NCI-H1694 treated with DMSO at 0.1 percent for 48 hours (cell line): ENCODE measurements around the gene REELD1.

Experiments
- DNase-seq: peaks from one replicate; lab custom pipeline; 2025; lab: John Stamatoyannopoulos, UW

The REELD1 gene

DNA sequence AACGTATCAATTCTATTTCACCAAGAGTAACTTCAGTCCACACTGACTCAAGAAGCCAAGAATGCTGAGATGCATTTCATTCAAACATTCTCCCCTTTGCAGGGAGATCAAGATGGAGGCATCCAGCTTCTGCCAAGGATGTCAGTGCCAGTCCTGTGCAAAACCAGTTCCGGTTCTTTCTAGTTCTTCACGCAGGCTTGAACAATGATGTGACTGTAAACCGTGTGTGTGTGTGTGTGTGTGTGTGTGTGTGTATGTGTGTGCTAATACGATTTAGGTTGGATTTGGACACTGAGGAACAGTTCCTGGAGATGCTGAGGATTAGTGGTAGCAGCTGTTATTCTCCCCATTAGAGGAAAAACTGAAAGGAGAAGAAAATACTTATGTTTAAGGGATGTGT is at the start of gene REELD1:
TSS of gene REELD1 (plus strand) at position 301 of the 400 bp plus-strand sequence. CDS start 2,415 bp downstream, outside the sequence.
- DNase-seq, result no peak

GRCh38 chr4:146165221-146165620 is 49.1 kb upstream of the REELD1 start:
- no peak for DNase-seq

DNA sequence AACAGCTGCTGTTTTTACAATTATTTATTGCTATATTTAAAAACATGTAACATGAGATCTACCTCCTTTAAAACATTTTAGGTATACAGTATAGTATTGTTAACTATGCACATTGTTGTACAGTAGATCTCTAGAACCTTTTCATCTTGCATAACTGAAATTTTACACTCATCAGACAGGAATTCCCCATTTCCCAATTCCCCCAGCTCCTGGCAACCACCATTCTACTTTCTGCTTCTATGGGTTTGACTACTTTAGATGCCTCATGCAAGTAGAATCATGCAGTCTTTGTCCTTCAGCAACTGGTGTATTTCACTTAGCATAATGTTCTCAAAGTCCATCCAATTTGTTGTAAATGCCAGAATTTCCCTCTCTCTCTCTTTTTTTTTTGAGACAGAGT is 48.5 kb upstream of the REELD1 start:
- DNase-seq, result no peak

- DNase-seq, result no peak
These were observed 44.2 kb upstream of the REELD1 start for GRCh38 chr4:146170149-146170548.

DNA sequence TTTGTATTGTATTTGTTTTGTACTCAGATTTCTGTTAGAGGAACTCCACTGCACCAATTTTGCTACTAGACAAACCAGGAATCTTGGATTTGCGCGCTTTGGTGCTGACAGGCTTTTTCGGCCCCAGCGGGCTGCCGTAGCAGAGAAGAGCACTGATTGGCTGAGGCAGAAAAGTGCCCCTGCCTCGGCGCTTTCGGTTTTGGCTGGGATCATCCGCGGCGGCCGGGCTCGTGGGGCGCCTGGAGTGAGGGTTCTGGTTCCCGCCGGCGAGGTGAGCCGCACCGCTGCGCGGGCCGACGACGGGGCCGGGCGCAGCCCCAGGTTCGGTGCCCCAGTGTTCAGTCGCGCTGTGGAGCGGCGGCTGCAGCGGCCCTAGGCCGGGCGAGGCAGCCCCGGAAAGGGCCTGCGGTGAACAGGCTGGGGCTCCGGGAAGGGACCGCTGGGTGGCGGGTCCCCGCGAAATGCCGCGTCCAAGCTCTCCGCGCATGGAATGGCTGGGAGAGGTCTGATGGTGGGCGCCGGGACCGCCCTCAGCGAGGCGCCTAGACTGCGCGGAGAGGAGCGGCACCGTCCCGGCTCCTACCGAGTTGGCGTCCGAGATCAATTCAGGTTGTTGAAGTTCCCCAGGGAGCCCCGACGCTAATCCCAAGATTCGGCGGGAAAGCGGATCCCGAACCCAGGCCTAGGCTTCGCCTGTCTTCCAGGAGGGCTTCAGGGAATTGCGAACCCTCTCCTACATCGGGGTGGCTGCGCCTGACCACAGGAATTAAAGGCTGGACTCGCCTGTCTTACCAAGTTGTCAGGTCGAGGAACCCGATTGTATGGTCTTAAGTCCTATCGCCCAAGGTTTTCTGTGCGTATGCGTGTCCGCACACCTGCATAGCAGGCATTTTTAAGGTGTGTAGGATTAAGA is 38.5 kb upstream of the REELD1 start, which contains the start of gene LSM6:
TSS of gene LSM6 (plus strand) at position 178 of the 913 bp plus-strand sequence. CDS start 7,204 bp downstream, outside the sequence.
- peak; percentile 61 for DNase-seq

- no peak for DNase-seq
These were observed 37.4 kb upstream of the REELD1 start for GRCh38 chr4:146176891-146177290.

- DNase-seq, result no peak
These were observed 36.2 kb upstream of the REELD1 start for GRCh38 chr4:146178126-146178525.

- DNase-seq, result no peak
These were observed 34.5 kb upstream of the REELD1 start for GRCh38 chr4:146179784-146180370.

DNA sequence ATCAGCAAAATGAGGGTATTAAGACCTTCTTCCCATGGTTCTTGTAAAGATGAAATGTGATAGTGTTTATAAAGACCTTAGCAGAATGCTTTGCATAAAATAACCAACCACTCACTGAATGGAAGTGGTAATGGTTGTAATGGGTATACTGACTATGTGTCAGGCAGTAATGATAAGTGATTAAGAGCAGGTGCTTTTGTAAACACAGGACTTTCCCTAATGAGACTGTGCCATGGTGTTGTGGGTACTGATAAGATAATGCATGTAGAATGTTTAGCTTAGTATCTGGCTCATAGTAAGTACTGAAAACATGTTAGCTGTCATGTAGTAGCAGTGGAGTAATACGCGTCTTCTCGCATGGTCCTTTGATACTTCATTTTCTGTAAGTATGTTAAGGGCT is 31.9 kb upstream of the REELD1 start:
- no peak for DNase-seq

- DNase-seq, result no peak
These were observed 31.1 kb upstream of the REELD1 start for GRCh38 chr4:146183209-146183608.

DNA sequence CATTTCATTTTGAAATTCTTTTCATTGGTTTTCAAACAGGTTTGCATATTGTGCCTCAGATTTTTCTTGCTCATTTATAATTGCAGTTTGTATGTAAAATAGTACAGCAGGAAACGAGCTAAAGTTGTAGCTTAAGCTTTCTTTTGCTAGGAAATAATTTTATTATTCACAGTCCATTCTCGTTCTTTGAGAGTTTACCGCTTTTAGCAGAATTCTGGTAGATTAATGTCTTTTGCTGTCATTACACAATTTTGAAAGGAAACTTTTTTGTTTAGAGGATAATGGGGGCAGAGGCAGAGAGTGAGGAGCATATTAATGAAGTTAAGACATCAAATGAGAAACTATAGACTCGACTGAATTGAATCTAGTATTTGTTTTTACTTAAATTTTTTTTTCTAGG is 28.3 kb upstream of the REELD1 start:
- DNase-seq, result no peak

GRCh38 chr4:146186596-146186995 is 27.7 kb upstream of the REELD1 start:
- no peak for DNase-seq

DNA sequence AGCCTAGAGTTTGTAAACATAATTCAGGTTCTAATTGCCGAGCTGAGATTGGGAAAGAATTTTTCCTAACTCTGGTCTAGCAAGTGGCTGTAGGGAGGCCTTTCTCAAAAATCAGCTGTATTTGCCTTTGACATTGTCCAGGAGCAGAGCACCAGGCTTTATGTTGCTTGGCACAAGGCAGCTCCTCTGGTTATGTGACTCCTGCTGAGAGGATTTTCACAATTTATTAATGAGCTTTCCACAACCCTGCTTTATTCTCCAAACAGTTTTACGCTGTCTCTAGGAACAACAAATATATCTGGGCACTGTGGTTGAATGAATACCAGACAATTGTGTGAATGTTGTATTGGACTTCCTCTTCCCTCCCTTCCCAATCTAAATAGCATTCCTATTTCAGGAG is 23.9 kb upstream of the REELD1 start:
- no peak for DNase-seq

DNA sequence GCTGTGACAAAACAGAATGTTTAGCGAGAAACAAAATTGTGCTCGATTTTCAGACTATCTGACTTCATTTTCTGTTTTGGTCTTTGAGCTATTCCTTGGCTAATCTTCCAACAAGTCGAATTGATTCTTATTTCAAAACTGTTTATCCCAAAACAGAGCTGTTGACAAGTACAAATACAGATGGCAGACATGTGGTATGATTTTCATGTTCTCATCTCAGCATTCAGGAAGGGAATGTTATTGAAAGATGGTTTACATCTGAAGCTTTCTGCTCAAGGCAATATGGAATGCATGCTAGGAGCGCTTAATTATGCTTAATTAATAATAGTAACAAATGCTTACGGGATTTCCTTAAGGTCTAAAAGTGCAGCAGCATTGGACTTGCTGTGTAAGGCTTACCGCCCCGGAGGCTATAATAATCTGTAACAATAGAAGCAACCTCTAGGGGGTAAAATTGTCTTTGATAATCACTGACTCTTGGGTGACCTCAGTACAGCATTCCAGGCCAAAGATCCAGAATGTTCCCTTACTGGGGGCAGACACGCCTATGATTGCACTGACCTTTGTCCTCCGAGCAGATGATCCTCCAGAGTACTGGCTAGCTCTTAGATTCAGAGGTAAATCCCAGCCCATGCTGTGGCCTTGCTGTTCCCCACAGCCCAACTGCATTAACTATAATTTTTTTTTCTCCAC is 22.4 kb upstream of the REELD1 start:
- no peak for DNase-seq

DNA sequence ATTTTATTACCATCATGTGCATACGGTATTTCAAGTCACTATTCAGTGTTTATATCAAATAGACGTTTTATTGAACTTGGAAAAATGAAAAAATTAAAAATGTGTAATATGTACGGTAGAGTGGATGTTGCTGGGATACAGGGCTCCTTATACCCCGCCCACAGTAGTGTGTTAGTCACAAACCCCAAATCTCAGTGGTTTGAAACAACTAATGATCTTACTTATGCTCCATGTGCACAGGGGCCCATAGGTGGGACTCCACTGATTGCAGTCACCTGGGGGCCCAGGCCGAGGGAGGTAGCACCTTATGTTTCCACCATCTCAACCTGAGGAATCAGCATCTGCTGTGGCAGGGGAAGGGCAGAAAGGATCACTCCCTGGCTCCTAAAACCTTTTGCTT is 20.7 kb upstream of the REELD1 start:
- DNase-seq, result no peak

GRCh38 chr4:146194212-146194611 is 20.1 kb upstream of the REELD1 start:
- DNase-seq, result no peak

- DNase-seq, result no peak
These were observed 11.7 kb upstream of the REELD1 start for GRCh38 chr4:146202665-146203064.

GRCh38 chr4:146207410-146207809 is 6.9 kb upstream of the REELD1 start:
- DNase-seq, result no peak

- no peak for DNase-seq
These were observed 3.4 kb upstream of the REELD1 start for GRCh38 chr4:146210890-146211289.

GRCh38 chr4:146211440-146211839 is 2.9 kb upstream of the REELD1 start:
- no peak for DNase-seq

GRCh38 chr4:146212781-146213180 is 1.6 kb upstream of the REELD1 start:
- no peak for DNase-seq

DNA sequence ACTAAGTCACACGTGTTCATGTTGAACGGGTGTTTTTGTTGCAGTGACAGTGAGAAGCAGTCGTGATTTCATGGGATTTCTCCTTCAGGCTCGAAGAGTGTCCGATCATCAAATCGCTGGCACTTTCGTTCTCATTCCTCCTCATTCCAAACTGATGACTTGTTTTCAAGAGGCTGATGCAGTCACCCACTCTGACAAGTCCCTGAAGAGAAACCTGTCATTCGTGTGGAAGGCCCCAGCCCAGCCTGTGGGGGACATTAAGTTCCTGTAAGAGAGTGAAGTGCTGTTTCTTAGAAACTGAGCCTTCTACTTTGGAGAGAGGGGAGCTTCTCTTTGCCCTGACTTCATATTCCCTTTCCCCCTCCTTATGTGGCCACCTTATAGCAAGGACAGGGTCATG is 8.0 kb downstream of the REELD1 start:
- DNase-seq, result no peak
